ENCODE results near the gene DNASE1.
"Not testable (repeated sequence)": the region's sequence is repeated elsewhere in the genome, so short reads cannot be mapped to it uniquely, and the experiment has no call there.

DNASE1 gene

DNA sequence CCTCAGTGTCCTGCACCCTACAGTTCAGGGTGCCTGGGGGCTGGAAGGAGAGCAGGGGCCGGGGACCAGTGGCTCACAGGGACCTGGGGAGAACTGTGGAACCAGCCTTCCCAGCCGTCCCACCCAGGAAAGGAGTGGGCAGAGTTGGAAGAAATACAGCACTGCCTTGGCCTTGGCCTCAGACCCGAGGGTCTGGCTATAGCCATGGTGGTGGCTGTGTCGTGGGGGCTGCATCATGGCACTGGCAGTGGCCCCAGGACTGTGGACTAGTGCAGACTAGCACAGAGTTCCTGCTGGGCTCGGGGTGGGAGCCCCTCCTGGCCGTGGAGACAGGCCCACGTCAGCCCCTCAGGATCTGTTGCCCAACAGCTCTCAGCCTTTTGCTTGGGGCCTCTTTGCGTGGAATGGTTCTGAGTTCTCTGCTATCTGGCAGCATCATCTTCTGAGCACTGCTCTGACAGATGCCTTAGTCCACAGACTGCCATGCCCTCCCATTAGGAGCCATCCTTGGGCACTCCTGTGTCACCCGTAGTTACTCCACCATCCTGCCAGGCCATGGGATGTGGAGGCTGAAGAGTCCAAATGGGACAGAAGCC is 12.6 kb upstream of the DNASE1 start:
- no peak for DNase-seq

DNA sequence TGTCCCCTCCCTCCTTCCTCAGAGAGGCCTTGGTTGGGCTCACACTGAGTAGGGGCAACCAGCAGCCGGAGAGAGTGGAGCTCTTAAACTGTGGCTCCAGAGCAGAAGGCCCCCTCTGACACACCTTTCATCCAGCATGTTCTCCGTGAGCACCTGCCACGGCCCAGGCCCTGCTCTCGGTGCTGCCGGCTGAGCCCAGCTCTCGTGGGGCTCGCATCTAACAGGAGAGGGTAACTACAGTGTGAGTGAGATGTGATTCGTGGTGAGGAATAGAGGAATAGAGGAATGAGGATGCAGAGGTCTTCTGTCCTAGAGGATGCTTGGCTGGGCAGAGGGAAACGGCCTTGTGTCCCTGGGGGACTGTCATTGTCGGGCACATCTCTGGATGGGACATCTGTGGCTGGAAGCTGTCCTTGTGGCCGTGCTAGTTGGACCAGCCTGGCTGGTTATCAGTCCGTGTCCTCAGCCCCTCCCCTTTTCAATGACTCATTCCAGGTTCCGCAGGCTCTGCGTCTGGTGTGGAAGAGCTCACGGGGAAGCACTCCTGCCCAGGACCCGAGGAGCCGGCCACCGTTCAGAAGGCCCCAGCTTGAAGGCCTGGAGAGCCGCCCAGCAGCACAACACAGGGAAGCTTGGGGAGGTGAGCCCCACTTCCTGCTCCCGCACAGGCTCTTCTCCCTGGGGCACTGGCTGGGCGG is 11.9 kb upstream of the DNASE1 start:
- DNase-seq = no peak

GRCh38 chr16:3643095-3643730 is 11.3 kb upstream of the DNASE1 start:
- DNase-seq = no peak

DNA sequence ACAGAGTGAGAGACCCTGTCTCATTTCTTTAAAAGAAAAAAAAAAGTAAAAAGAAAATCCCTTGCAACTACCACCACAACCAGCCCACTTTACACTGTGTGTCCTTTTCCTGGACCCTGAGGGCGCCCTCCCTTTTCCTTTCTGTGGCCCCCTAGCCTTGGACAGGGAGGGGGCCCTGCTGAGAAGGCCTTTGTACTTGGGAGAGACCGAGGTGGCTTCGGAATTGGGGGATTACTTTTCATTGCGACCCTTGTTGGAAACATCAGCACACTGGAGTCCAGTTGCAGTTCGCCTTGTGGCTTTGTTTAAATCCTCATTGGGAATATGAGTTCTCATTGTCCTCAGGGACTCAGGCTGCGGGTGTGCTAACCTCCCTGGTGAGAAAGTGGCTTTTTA is 9.4 kb upstream of the DNASE1 start:
- no peak for DNase-seq

DNA sequence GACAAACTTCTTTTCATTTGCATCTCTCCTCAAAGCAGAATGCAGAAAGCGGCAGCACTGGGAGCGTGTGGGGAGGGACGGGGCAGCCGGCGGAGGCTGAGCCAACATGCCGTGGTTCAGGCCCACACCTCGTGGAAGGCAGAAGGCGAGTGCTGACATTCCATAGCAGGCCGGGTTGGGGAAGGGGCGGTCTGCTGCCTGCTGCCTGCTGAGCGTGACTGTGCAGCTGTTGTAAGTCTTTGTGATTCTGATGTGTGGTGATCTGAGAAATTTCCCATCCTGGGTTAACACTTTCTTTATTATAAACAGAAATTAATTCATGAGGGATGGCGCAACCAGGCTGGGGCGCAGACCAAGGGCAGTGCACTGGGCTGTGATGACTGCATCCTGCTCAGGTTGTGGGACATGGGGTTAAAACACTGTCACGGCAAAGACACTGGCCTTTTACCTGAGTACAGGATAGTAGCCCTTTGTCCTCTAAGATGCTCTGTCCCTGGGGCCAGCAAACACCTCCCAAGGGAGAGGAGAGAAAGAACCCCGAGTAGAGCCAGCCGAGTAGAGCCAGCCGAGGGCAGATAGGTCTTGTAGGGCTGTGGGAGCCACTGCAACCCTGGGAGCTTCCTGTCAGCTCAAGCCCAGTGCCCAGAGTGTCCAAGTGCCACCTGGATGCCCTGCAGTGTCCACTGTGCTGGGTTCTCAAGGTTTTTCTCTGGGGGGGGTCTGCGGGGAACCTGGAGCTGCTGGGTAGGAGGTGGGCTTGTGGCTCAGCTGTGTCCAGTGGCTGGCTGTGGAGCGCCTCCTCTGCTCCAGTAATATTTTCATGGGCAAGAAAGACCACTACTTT is 8.8 kb upstream of the DNASE1 start:
- no peak for DNase-seq

DNA sequence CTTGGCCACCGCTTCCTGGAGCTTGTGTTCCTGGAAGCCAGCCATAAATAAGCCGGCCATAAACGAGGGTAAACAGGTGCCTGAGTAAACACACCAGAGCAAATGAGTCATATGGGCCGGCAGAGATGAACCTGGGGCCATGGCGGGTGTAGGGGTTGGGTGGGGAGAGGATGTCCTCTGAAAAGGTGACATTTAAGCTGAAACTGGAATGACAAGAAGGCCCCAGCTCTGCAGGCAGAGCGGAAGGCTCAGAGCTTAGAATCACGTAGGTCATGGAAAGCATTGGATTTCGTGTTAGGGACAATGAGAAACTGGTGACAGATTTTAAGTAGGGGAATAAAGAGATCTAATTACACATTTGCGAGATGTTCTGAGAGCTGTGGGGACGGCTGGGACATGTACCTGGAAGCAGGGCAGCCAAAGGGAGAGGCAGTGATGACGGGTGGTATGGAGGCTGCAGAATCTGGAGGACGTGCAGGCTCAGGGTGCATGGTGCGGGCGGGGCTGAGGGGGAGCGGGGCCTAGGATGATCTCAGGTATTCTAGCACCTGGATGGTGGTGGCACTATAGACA is 8.1 kb upstream of the DNASE1 start:
- DNase-seq = no peak

GRCh38 chr16:3650631-3651265 is 3.7 kb upstream of the DNASE1 start:
- DNase-seq = no peak

GRCh38 chr16:3651461-3652372 is 2.8 kb upstream of the DNASE1 start:
- no peak for DNase-seq

GRCh38 chr16:3652373-3653195 is 1.9 kb upstream of the DNASE1 start:
- no peak for DNase-seq

- DNase-seq = no peak
Observed at GRCh38 chr16:3655030-3655395, 522 bp downstream of the DNASE1 start.

- no peak for DNase-seq
Observed at GRCh38 chr16:3655396-3656159, 1.1 kb downstream of the DNASE1 start.

DNA sequence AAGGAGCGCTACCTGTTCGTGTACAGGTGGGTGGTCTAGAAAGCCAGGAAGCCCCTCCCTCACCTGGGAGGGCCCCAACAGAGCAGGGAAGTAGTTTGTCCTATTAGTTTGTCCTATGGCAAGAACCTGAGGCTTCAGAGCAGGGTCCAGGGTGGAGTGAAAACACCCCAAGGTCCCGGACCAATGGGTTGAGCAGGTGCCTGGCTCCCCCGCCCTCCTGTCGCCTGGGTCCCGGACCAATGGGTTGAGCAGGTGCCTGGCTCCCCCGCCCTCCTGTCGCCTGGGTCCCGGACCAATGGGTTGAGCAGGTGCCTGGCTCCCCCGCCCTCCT is 1.6 kb downstream of the DNASE1 start:
- DNase-seq = not testable (repeated sequence)

- DNase-seq = no peak
Observed at GRCh38 chr16:3656491-3657468, 2.3 kb downstream of the DNASE1 start.

GRCh38 chr16:3659251-3659650 is 4.8 kb downstream of the DNASE1 start:
- no peak for DNase-seq

GRCh38 chr16:3661311-3661710 is 6.8 kb downstream of the DNASE1 start:
- DNase-seq = no peak

GRCh38 chr16:3661922-3662321 is 7.4 kb downstream of the DNASE1 start:
- no peak for DNase-seq

- no peak for DNase-seq
Observed at GRCh38 chr16:3662601-3663000, 8.1 kb downstream of the DNASE1 start.

- no peak for DNase-seq
Observed at GRCh38 chr16:3664187-3664896, 9.9 kb downstream of the DNASE1 start.

Data from midbrain (tissue), 1 donor.